NOMO-1 treated with dmso at 0.1 percent for 144 hours (cell line): ENCODE data around the gene PDHB.
A peak's percentile ranks its signal among the peaks of the same experiment; 100 is the strongest.

ENCODE experiments used
- DNase-seq: peaks from one replicate; lab custom pipeline; 2025; ENCODE audit not compliant: unreplicated experiment; lab: John Stamatoyannopoulos, UW

Gene PDHB

DNA sequence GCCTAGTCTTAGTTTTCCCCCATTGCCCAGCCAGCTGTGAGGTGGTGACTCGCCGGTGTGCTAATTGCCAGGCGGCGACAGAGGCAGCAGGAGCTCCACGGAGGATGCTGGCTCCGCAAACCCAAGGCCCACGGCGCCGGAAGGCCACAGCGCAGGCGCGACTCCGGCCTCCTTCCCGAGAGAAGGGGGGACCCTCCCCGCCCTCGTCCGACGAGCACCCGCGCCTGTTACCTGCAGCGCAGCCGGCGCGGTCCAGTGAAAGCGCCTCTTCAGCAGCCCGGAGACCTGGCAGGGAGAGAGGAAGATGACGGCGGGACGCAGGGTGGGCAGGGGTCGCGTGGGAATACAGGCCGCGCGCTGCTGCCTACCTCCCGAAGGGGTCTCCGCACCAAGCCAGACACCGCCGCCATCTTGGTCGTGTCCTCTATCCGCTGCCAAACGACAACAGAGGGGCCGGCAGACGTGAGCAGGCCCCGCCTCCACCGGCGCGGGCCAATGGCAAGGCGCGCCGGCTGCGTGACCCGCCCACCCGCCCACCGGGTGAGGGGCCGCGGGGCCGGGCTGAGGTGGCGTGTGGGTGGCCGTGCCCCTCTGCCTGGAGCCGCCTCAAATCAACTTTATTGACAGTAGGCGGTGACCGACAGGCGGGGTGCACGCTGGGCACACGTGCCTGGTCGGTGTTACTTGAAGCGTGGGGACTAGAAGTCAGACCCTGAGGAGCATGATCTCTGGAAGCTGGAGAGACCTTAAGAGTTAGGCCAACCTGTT is at the start of gene PDHB:
Gene PDHB, minus strand, starts transcription at position 433 of the 768 bp plus-strand sequence. Its CDS starts 23 bp downstream, at position 410.
- DNase-seq: peak; percentile 85

DNA sequence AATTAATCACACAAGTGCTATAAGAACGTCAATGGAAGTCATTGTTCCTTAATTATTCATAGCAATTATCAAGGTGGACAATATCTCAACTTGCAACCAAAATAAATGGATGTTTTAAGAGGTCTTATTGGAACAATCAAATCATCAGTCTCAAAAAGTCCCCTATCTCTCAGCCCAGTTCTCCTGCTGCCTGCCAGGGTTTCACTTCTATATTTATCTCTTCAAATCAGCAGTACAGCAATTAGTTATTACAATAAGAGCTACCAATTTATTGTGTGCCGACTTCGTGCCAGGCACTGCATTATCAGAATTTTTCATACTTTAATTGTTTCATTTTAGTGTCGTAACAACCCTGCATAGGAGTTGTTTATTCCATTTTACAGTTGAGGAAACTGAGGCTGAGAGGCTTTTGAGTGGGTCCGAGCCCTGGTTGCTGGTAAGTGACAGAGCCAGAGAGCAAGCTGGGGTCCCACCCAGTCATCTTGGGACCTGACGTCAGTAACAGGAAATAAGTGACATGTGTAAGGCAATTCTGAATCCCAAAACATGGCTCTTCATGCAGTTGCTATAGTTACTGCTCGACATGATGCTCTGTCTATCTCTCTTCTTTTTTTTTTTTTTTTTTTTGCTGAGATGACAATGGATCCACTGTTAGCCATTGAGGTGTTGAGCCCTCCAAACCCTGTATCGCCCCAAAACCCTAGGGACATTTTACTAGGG is 49.4 kb upstream of the PDHB start:
- DNase-seq: no peak

DNA sequence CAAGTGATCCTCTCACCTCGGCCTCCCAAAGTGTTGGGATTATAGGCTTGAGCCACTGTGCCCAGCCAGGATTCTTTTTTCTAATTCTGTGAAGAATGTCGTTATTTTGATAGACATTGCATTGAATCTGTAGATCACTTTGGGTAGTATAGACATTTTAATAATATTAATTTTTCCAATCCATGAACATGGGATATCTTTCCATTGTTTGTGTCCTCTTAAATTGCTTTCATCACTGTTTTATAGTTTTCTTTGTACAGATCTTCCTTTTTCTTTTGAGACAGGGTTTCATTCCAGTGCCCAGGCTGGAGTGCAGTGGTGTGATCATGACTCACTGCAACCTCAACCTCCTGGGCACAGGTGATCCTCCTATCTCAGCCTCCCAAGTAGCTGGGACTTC is 46.7 kb upstream of the PDHB start:
- DNase-seq: no peak

DNA sequence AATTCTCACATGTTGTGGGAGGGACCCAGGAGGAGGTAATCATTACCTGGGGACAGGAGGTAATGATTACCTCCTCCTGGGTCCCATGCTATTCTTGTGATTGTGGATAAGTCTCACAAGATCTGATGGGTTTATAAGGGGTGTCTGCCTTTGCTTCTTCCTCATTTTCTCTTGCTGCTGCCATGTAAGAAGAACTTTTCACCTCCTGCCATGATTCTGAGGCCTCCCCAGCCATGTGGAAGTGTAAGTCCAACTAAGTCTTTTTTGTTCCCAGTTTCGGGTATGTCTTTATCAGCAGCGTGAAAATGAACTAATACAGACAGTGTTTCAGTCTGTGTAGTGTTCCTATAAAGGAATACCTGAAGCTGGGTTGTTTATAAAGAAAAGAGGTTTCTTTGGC is 45.1 kb upstream of the PDHB start:
- DNase-seq: no peak

DNA sequence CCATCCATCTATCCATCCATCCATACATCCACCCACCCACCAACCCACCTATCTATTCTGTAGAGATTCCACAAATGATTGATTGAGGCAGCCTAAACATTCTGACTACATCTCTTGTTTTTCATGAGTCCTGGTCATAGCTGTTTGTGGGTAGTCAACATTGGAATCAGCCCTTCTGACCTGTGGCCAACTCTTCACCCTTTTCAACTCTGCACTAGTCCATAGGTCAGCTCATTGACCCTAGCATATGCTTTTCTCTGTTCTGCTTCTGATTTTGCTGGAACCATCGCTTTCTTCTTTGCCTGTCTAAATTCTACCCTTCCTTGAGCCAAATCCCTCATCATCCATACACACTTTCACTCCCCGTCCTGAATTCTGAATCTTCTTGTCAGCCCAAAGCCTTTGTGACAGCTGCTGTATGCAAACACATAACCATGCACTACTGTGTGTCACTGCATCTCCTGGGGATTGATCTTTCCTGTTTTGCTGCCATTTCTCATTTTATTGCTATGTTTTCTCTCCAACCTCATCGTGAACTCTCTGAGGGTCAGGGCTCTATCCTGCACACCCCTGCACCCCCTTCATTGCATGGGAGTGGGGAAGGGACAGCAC is 41.4 kb upstream of the PDHB start:
- no peak for DNase-seq

DNA sequence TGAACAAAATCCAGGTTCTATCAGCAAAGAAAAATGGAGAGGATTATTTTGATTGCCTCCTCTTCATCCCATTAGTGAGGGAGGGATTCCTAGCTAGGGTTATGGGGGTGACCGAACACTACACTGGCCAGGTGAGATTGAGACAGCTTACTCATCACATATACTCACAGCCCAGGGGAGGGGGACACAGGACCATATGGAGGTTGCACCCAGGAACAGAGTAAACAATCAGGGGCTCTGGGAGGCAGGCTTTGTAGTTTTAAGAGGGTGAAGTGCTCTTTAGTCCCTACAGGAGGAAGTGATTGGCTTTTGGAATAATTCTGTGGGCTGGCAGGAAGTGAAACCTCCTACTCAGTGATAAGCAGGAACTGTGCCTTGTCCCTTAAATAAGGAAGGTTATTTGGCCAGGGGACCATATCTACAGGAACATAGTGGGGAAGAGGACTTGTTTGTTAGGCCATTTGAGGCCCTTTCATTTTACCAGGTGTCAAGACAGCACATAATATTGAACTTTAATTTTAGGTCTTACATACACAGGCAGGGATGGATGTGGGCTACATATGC is 40.8 kb upstream of the PDHB start:
- DNase-seq: peak; percentile 73

DNA sequence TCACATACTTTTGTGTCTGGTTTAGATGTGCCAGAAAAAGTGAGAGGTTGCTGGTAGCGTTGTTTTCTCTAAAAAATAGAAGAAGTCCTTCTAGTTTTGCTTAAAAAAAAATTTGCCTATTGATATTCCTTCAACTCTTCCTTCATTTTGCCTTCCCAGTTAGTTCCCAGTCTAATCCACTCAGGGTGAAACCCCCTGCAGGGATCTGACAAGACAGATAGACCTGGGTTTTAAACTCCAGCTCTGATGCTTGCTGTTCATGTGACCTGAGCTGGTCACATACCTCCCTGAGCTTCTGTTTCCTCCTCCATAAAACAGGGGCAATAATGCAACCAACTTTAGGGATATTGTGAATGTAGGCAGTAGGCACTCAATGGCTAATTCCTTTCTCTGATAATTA is 39.6 kb upstream of the PDHB start:
- DNase-seq: no peak

DNA sequence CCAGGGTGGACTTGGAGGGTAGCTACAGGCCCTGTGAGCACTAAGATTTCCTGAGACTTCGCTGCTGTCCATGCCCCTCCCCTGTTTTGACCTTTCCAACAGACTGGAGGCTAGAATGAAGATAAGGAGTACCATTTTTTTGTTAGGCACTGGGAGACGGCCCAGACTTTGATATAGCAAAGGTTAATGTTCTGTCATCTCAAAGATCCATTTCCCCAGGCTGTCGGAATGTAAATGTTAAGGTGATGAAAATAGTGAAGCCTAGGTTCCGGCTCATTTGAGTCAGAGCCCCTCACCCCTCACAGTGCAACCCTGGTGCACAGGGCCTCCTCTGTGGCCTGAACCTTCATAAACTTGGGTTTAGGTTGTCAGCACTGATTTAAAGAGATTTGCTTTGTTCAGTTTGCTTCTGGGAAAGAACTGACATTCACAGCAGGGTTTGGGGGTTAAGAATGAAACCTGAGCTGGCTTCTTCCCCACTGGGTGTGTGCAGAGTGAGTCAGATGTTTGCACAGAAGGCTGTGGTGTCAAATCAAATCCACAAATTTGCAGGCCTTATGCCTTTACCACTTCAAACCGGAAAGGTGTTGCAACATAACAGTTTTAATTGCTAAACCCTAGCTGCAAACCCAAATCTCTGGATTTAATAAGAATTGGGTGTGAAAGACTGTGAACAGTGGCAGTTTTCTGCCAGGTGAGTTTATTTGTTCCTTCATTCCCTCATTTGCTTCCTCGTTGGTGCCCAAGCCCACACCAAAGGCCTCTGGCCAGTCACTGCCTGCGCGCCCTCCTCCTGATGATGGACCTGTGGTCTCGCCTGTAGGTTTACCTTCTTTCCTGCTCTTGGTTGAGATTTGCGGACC is 37.6 kb upstream of the PDHB start:
- peak; percentile 94 for DNase-seq

DNA sequence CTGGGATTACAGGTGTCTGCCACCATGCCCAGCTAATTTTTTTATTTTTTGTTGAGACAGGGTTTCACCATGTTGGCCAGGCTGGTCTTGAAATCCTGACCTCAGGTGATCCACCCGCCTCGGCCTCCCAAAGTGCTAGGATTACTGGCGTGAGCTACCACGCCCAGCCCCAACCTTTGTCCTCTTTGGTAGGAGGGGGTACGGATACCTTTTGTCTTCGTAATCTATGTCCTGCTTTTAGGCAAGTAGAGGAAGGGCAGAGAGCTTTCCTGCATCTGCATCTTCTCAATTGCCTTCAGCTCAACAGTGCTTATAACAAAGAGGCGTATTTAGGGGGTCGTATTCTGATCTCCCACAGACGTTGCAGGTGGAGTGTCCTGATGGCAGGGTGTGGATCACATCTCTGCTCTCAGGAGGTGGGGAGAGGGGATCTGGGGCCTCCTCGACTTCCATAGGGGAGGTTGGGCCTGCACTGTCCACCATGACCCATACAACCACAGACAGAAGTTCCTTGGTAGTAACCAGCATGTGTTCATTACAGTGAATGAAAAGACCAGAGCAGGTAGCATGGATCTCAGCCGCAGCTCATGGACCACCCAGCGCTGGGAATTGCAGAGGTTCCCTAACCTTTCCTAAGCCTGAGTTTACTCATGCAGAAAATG is 36.9 kb upstream of the PDHB start:
- DNase-seq: no peak

DNA sequence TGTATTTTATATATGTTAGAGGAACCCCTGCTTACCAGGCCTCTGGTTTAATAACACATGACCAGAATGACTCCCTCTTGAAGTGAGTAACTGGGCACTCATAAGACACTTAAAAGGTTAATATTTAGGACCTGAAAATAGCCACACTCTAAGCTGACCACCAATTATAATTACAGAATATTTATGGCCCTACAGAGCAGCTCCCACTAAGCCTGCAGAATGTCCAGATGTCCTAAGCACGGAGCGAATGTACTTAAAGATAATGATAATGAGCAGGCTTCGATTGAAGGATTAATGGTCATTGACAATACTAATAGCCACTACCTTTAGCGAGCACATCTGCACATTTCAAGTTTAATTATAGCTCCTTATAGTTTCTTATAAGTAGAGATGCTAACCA is 35.5 kb upstream of the PDHB start:
- no peak for DNase-seq

DNA sequence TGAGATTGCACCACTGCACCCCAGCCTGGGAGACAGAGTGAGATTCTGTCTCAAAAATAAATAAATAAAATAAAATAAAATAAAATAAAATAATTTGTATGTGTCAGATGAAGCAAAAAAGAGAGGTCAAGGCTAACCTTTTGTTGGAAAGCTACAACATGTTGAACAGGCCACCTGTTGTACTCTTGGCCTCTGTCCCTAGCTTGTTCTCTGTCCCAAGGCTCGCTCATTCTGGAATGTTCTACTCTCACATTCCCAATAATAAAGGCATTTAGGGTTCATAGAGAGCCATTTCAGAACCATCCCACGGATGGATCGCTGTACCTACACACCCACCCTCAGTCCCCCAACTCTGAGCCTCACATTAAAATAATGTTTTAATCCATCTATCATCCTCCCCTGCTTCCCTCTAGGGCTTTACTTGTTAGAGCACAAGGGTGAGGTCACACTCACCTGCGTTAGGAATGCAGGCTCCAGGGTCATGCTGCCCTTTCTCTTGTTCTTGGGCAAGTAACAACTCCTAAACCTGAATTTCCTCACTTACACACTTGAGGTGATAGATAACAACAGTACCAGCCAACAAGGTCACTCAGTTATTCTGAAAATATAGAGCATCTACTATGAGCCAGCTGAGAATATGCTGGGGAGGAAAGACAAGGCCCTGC is 33.4 kb upstream of the PDHB start:
- no peak for DNase-seq

DNA sequence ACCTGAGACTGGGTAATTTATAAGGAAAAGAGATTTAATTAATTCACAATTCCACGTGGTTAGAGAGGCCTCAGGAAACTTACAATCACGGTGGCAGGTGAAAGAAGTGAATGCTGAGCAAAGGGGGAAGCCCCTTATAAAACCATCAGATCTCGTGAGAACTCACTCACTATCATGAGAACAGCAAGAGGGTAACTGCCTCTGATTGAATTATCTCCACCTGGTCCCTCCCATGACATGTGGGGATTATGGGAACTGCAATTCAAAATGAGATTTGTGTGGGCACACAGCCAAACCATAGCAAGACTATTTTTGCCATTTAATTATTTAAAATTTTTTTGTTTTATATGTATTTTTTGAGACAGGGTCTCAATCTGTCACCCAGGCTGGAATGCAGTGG is 31.2 kb upstream of the PDHB start:
- DNase-seq: no peak

DNA sequence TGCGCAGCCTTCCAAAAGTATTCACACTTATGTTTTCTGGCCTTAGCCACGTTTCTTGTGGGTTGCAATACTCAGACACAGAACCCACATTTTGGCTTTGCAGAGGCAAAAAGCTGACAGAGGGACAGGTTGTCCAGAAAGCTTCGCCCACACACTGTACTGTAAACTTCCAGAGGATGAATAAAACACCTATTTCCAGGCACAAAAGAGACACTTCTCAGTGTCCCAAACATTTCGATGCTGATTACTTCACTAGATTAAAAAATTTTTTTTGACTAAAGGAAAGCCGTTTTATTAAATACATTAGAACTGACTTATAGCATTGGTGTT is 30.3 kb upstream of the PDHB start:
- no peak for DNase-seq

DNA sequence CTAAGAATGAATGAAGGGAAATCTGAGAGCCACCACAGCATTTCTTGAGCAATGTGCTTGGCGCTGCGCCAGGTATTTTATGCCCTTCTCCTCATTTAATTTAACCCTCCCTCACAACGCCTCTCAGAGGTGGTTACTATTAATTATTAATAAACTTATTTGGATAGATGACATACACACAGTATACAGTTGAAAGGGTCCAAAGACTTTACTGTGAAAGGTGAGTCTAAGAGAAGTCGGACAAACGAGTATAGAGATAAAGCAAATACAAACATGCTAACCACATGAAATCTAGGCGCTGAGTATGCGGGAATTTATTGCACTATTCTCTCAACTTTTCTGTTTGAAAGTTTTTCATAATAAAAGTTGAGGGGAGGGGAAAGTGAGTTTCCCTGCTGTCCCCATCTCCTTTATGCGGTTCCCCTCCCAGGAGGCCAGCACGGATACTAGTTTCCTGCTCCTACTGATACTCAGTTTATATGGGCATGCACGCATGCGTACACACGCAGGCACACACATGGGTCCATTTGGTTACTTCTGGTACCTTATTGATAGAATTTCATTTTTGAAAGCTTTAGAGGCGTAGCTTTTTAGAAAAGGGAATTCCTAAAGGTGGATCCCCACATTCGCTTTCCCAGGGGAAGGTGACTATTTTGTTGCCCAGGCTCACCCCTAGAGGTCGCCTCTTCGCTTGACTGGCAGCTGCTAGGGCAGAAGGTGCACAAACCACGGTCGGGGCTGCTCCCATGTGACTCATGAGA is 29.7 kb upstream of the PDHB start:
- peak; percentile 73 for DNase-seq

DNA sequence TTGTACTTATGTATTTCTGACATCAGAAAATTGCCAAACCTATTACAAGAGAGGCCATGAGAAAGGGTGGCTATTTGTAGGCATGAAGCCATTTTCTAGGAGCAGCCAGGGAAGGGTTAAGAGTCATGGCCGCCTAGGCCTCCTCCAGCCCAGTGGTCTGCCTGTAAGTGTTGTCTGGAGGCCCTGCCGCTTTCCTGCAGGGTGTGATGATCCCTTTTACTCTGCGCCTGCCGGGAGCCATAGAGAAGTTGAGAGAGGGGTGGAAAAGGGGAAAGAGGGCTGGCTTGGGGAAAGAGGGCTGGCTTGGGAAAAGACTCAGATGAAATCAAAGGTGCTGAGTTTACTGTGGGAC is 29.2 kb upstream of the PDHB start:
- no peak for DNase-seq

DNA sequence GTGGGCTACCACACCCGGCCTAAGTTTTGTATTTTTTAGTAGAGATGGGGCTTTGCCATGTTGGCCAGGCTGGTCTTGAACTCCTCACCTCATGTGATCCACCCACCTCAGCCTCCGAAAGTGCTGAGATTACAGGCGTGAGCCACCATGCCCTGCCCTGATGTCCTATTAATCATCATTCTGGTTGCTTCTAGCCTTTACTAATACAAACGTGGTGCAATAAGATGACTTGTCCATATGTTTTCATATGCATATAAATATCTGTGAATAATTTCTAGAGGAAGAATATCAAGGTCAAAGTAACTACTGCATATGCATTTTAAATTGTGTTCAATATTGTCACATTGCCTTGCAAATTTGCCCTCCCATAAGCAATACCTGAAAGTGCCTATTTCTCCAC is 25.5 kb upstream of the PDHB start:
- DNase-seq: no peak

DNA sequence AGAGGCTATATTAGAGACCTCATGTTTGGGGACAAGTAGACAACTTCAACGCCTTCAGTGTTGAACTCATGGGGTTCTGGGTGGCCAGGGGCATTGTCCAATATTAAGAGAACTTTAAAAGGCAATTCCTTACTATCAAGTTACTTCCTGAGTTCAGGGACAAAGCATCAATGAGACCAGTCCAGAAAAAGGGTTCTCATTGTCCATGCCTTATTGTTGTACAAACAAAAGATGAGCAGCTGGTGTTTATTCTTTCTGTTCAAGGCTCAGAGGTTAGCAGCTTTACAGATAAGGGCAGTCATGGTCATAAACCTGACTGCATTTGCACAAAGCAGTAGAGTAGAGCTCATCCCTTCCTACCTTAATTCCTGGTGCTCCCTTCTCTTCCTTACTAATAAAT is 18.5 kb upstream of the PDHB start:
- DNase-seq: no peak

DNA sequence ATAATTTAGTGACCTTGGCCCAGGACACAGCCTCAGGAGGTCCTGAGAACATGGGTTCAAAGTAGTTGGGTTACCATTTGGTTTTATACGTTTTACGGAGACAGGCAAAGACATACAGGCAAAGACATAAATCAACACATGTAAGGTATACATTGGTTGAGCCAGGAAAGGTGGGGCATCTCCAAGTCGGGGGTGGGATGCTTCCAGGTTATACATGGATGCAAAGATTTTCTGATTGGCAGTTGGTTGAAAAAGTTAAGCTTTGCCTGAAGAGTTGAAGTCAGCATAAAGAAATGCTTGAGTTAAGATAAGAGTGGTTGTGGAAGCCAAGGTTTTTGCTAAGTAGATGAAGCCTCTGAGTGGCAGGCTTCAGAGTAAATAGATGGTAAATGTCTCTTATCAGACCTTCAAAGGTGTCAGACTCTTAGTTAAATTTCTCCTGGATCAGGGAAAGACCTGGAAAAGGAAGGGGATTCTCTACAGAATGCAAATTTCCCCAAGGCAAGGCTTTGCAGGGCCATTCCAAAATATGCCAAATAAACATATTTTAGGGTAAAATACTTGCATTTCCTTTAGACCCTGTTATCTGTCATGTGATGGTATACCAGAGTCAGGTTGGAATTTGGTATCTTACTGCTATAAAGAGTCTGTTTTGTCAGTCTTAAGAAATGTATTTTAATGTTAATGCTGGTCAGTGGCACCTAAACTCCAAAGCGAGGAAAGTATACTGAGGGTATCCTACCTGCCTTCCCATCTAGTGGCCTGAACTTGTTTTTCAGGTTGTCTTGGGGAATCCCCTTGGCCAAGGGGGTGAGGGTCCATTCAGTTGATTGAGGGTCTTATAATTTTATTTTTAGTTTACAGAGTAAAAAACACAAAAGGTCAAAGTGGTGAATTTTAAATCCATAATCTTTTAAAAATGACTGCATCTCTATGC is 8.2 kb upstream of the PDHB start:
- no peak for DNase-seq
